Esophagus mucosa (tissue), 1 donor: Measurements from ENCODE around the gene ZNF684. TPM values are rescaled to one million over a fixed set of nuclear protein-coding genes. Genes with fewer than 3 reads are reported as not detected.
"Not testable (repeated sequence)": the region's sequence is repeated elsewhere in the genome, so short reads cannot be mapped to it uniquely, and the experiment has no call there.

Source experiments
- ATAC-seq: fragments of 200-7000 bp; cut with Tn5 transposase; one replicate; pipeline ENCODE4 v1.9.1; 2020
- total RNA-seq: library from RNA; stranded (reverse); gene quantifications from one replicate; pipeline ENCODE4 v1.2.4, GENCODE V29; 2023
- donor health status: DM: yes; HTN: yes; CAD: no.

Gene ZNF684
- 1.8 TPM for total RNA-seq

DNA sequence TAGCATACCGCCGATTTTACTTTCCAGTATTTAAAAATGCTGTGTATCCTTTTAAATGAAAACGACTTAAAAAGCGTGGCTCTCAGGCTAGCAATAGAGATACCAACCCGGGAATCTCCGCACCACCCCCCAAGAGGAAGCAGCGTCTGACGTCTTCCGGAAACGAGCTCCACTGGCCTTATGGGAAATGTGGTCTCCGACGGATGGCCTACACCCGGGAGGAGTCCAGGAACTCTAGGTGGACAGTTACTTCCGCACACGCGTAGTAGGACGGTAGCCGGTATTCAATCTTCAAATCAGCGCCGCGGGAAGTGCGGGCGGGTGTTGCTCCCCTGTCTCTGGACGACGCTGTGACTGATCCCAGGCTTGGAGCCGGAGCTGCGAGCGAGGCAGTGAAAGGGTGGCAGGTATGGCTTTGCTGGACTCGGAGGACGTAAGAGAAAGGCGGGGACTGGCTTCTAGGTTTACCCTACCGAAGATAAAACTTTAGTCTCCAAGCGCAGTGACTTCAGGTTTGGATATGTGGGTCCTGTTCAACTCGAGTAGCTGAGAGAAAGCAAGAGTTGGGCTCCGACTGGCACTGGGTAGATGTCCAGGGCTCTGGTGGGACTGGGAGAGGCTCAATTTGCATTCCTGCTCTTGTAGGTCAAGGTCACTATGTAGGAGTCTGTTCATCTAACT is at the start of gene ZNF684:
Gene ZNF684, plus strand, starts transcription at position 257 of the 681 bp plus-strand sequence. CDS start 1,530 bp downstream, outside the sequence.
- ATAC-seq: peak; percentile 99

GRCh38 chr1:40495315-40495903 is 36.0 kb upstream of the ZNF684 start:
- no peak for ATAC-seq

DNA sequence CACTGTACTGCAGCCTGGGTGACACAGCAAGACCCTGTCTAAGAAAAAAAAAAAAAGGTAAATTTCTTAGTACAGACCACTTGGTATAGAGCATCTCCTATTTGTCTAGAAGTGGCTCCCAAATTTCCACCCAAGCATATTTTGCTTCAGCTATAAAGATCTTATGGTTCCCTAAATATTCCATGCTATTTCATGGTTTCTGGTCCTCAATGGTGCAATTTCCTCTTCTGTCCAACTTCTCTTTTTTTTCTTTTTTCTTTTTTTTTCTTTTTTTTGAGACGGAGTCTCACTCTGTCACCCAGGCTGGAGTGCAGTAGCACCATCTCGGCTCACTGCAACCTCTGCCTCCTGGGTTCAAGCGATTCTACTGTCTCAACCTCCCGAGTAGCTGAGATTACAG is 28.8 kb upstream of the ZNF684 start:
- not testable (repeated sequence) for ATAC-seq

- no peak for ATAC-seq
Observed at GRCh38 chr1:40507973-40508372, 23.5 kb upstream of the ZNF684 start.

GRCh38 chr1:40508375-40509341 is 22.8 kb upstream of the ZNF684 start, which contains the start of gene EXO5:
Gene EXO5 (plus strand): TSS chr1:40508767. CDS start chr1:40514545, 5,778 bp downstream.
- peak; percentile 94 for ATAC-seq

GRCh38 chr1:40519517-40519916 is 11.9 kb upstream of the ZNF684 start:
- ATAC-seq: no peak

DNA sequence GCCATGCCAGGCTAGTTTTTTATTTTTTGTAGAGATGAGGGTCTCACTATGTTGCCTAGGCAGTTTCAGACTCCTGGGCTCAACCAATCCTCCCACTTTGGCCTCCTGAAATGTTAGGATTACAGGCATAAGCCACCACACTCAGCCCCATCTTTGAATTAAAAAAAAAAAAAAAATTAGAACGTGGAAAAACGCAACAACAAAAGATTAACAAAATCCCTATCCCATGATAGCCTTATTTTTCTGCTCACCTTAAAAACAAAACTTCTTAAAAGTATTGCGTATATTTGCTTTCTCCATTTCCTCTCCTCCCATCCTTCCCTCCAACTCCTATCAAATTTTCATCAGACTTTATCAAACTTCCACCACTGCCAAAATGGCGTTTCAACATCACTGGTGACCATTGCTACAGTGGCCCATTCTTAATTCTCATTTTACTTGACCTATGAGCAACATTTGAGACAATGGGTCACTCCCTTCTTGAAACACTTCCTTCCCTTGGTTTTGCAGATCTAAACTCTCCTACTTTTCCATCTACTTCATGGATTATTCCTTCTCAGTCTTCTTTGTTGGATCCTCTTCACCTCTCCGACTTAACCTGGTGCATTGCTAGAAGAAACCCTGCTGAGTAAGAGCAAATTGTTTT is 579 bp upstream of the ZNF684 start:
- no peak for ATAC-seq

DNA sequence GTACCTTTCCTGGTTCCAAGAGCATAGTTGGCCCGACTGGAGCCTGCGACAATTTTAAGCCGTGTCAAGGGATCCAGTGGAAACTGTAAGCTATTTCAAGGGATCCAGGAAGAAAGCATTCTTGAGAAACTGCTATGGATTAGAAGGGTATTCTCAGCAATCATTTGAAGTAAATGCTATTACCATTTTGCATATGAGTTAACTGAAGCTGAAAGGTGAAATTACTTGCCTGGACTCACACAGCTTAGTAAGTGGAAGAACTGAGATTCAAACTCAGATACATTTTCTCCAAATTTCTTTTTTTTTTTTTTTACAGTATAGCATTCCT is 589 bp downstream of the ZNF684 start:
- no peak for ATAC-seq

- ATAC-seq: peak; percentile 24
Observed at GRCh38 chr1:40532844-40533424, 1.5 kb downstream of the ZNF684 start.

DNA sequence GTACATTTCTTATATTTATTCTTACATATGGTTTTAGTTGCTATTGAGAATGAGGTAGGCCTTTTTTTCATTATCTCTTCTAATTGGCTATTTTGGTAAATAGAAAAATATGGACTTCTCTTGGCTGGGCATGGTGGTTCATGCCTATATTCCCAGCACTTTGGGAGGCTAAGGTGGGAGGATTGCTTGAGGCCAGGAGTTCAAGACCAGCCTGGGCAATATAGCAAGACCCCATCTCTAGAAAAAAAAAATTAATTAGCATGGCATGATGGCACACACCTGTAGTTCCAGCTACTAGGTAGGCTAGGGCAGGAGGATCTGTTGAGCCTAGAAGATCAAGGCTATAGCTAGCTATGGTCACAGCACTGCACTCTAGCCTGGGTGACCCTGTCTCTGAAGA is 3.2 kb downstream of the ZNF684 start:
- ATAC-seq: no peak

DNA sequence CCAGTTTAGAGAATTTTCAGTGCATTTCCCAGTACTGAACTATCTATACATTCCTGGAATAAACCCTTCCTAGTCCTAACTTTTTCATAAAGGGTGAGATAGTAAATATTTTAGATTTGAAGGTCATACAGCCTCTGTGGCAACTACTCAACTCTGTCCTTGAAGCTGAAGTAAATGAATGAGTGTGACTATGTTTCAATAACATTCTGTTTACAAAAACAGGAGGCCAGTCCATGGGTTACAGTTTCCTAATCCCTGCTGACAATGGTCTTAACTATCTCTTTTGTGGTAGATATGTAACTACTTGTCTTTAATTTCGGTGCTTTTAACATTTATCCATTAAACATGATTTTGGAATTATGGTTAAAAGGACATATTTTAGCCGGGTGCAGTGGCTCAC is 4.3 kb downstream of the ZNF684 start:
- ATAC-seq: no peak

DNA sequence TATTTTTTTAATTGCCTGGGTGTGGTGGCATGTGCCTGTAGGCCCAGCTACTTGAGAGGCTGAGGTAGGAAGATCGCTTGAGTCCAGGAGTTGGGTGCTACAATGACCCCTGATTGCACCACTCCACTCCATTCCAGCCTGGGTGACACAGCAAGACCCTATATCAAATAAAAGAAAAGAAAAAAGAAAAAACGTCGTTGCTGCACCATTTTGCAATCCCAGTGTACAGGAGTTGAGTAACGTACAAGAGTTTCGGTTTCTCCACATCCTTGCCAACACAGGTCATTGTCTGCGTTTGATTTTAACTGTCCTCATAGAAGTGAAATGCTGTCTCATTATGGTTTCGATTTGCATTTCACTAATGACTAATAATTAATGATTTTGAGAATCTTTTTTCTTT is 7.9 kb downstream of the ZNF684 start:
- no peak for ATAC-seq

DNA sequence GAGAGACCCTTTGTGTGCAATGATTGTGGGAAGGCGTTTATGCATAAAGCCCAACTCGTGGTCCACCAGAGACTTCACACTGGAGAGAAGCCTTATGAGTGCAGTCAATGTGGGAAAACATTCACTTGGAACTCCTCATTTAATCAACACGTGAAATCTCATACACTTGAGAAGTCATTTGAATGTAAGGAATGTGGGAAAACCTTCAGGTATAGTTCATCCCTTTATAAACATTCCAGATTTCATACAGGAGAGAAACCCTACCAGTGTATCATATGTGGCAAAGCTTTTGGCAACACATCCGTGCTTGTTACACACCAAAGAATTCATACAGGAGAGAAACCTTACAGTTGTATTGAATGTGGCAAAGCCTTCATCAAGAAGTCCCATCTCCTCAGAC is 15.5 kb downstream of the ZNF684 start:
- no peak for ATAC-seq

DNA sequence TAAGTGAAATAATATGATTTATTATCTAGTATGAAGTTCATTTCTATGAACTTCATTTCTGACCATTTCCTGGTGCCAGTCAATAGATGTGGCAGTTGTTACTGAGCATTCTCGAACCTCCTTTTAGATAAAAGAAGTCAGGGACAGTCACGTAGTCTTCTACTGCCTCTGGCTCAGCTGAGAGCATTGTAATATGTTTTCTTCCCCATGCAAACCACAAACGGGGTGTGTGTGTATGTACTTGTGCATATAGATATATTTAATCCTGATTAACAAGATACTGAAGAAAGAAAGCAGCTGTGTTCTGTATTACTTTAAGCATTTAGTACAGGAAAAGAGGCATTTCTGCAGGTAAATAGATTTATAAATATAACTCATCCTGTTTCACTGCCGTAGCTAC is 21.6 kb downstream of the ZNF684 start:
- no peak for ATAC-seq

- not testable (repeated sequence) for ATAC-seq
Observed at GRCh38 chr1:40554807-40555206, 23.4 kb downstream of the ZNF684 start.

- ATAC-seq: no peak
Observed at GRCh38 chr1:40556121-40556520, 24.7 kb downstream of the ZNF684 start.

DNA sequence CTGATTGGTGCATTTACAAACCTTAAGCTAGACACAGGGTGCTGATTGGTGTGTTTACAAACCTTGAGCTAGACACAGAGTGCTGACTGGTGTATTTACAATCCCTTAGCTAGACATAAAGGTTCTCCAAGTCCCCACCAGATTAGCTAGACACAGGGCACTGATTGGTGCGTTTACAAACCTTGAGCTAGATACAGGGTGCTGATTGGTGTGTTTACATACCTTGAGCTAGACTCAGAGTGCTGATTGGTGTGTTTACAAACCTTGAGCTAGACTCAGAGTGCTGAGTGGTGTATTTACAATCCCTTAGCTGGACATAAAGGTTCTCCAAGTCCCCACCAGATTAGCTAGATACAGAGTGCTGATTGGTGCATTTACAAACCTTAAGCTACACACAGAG is 26.8 kb downstream of the ZNF684 start:
- not testable (repeated sequence) for ATAC-seq

DNA sequence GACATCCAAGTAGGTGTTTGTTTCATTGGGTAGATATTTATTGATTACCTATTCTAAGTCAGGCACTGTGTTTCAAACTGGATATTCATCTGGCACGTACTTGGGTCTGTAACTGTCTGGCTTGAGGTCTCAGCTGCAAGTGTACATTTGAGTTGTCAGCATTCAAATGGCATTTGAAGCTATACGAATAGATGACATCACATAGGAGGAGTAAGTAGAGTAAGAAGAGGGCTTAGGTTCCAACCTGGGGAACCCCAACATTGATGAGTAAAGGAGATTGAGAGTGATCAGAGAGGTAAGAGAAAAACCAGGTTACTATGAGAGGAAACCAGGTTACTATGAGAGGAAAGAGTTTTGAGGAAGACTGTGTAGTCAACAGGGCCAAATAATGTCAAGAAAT is 30.7 kb downstream of the ZNF684 start:
- no peak for ATAC-seq

GRCh38 chr1:40563266-40563665 is 31.8 kb downstream of the ZNF684 start:
- ATAC-seq: no peak

DNA sequence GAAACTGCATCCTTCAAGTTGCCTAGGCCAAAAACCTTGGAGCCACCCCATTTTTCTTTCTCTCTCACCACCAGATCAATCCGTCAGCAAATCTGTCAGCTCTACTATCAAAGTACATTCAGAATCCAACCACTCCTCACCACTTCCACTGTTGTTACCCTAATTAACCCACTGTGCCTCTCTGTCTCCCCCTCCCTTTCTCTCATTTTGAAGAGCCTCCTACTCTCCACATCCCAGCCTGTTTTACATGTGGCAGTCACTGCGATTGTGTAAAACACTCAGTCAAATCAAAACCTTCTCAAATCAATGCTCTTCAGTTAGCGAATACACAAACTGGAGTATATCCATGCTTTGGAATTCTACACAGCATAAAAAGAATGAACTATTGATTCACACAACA is 33.1 kb downstream of the ZNF684 start:
- no peak for ATAC-seq

DNA sequence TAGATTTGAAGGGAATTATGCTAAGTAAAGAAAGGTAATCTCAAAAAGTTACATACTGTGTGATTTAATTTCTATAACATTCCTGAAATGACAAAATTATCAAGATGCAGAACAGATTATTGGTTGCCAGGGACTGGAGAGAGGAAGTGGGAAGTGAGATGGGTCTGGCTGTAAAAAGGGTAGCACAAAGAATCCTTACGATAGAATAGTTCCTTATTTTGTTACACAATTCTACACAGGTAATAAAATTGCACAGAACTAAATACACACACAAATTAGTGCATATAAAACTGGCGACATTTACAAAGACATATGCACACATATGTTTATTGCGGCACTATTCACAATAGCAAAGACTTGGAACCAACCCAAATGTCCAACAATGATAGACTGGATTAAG is 33.5 kb downstream of the ZNF684 start:
- no peak for ATAC-seq

GRCh38 chr1:40567825-40568224 is 36.4 kb downstream of the ZNF684 start:
- ATAC-seq: no peak

- peak; percentile 28 for ATAC-seq
Observed at GRCh38 chr1:40574805-40575204, 43.4 kb downstream of the ZNF684 start.
